GM18867 (cell line): ENCODE data around the gene PRKD3.
"Not testable (repeated sequence)": the region's sequence is repeated elsewhere in the genome, so short reads cannot be mapped to it uniquely, and the experiment has no call there.

Experiments used
- ATAC-seq: cut with Tn5 transposase; IDR thresholded peaks from one replicate; pipeline ENCODE4 v1.9.1; 2021; ENCODE audit warnings: mild to moderate bottlenecking, moderate library complexity; ENCODE audit not compliant: unreplicated experiment

Gene PRKD3

GRCh38 chr2:37317746-37318145 is 6.9 kb downstream of the PRKD3 start:
- ATAC-seq, result no peak

DNA sequence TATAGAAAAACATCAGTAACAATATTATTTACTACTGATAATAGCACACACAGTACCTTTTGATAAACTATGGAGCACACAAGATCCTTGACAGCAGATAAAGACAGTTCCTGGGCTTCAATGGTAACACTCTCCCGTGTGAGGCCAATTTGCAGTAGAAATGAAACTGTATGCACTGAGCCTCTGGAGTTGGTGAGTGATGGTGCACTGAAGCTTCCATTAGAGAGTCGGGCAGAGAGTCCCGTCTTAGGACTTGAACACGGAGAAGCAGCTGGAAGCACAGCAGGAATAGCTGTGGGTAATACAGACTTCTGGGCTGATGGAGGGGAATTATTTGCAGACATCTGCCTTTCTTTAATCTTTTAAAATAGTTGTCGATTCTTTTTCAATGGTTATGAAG is 8.5 kb downstream of the PRKD3 start:
- ATAC-seq, result no peak

DNA sequence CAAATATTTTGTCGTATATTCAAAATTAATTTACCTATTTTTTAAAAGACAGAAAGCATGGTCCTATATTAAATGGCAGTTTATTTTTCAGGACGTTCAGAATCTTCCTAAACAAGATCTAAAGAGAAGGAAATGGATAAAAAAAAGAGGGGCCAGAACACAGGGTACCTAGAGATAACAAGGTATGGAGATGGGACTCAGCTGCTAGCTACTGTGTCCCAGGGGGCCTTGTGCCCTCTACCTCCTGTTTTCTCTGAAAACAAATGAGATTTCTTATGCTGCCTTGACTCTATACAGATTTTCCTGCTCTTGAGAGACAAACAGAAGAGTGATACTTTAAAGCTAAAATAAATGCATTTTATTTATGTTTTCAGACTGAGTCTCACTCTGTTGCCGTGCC is 9.3 kb downstream of the PRKD3 start:
- no peak for ATAC-seq

- ATAC-seq, result no peak
Measured at GRCh38 chr2:37307500-37307899, 17.1 kb downstream of the PRKD3 start.

DNA sequence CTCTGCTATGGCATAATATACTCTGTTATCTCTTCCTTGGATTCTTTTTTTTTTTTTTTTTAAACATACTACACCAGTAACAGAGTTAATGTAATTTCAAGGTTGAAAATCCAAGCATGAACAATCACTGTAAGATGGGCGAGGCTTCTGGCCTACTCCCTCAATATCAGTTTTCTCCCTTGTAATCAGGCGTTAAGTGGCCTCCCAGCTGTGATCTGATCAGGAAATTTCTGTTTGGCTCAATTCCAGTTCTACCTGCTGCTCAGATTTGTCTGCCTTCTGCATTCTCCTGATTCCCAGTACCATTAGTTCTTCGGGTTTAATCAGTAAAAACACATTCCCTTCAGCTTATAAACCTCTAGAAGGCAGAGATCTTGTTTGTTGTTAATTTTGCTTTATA is 18.6 kb downstream of the PRKD3 start:
- no peak for ATAC-seq

DNA sequence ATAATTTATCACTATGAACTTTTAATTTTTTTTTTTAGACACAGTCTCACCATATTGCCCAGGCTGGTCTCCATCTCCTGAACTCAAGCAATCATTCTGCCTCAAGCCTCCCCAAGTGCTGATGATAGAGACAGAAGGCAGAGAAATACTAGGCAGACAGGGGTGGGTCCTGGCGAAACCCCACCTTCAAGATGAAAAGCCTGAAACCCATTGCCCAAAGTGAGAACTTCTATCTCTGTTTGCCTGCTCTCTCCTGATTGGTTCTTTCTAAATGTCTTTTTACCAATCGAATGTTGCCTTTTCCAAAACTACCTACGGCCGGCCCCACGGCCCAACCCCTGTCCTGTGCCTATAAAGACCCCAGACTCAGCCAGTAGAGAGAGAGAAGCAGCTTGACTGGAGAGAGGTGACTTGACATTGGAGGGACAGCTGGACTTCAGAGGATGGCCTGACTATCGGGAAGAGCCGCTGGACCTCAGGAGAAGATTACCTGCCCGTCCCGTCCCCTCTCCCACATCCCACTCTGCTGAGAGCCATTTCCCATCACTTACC is 21.9 kb downstream of the PRKD3 start:
- no peak for ATAC-seq

DNA sequence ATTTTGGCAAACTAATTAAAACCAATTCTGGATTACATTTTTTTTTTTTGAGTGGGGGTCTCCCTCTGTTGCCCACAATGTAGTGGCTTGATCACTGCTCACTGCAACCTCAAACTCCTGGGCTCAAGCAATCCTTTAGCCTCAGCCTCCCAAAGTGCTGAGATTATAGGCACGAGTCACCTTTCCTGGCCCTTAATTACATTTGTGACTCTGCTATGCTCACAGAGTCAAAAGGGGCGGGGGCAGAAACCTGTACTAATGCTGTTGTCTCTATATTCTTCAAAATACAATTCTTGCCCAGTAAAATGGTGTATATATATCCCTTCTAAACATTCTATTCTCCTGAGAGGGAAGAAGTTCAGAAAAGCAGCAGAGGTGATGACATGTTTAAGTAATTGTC is 23.2 kb downstream of the PRKD3 start:
- ATAC-seq, result no peak

GRCh38 chr2:37300578-37300977 is 24.1 kb downstream of the PRKD3 start:
- no peak for ATAC-seq

- no peak for ATAC-seq
Measured at GRCh38 chr2:37300146-37300545, 24.5 kb downstream of the PRKD3 start.

- no peak for ATAC-seq
Measured at GRCh38 chr2:37297632-37298031, 27.0 kb downstream of the PRKD3 start.

- ATAC-seq, result no peak
Measured at GRCh38 chr2:37295469-37296073, 29.1 kb downstream of the PRKD3 start.

GRCh38 chr2:37294858-37295257 is 29.8 kb downstream of the PRKD3 start:
- ATAC-seq, result not testable (repeated sequence)

DNA sequence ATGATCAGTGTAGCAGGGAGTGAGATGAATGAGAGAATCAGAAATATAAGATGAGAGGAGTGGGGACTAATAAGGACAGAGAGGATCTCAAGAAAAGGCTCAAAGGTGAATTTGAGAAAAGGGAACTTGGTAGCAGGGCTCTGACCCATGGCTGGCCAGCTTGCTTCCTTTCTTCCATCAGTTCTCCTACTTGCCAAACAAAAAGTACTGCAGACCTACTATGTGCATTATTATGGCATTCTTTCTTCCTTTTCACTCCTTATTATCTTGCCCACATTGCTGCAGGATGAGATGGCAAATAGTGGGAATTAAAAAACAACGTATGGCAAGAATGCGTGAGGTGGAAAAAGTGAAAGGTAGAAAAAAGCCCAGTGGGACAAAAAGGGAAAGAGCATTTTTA is 33.0 kb downstream of the PRKD3 start:
- ATAC-seq, result no peak

- peak; percentile 39 for ATAC-seq
Measured at GRCh38 chr2:37287966-37288365, 36.7 kb downstream of the PRKD3 start.

- no peak for ATAC-seq
Measured at GRCh38 chr2:37284381-37284780, 40.3 kb downstream of the PRKD3 start.

- no peak for ATAC-seq
Measured at GRCh38 chr2:37283207-37283606, 41.4 kb downstream of the PRKD3 start.

GRCh38 chr2:37282746-37283145 is 41.9 kb downstream of the PRKD3 start:
- no peak for ATAC-seq

- ATAC-seq, result no peak
Measured at GRCh38 chr2:37281916-37282315, 42.7 kb downstream of the PRKD3 start.

DNA sequence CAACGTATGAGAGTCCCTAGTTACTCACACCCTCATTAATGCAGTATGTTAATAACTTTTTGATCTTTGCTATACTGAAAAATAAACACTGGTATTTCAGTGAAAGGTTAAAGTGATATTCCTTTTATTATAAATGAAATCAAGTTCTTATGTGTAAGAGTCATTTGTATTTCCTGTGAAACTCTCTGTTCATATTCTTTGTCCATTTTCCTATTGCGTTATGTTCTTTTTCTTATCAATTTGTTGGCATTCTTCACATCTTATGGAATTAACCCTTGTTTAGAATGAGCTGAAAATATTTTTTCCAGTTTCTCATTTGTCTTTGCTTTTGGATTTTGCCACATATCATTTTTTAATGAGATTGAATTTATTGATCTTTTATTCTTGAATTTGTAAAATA is 48.3 kb downstream of the PRKD3 start:
- ATAC-seq, result no peak
